Left forelimb (tissue), 1 donor: ENCODE data around the gene ATG3.
"Not testable (repeated sequence)": the region's sequence is repeated elsewhere in the genome, so short reads cannot be mapped to it uniquely, and the experiment has no call there.

Experiments used
- DNase-seq: peaks from one replicate; pipeline ENCODE4 v3.0.0-alpha.2; 2018; ENCODE audit warnings: low spot score

Gene ATG3

GRCh38 chr3:112561734-112562529 lies at the start of gene ATG3, which contains the start of gene SLC35A5:
Gene ATG3 (minus strand): TSS chr3:112561962. CDS start chr3:112561528, 434 bp downstream.
Gene SLC35A5 (plus strand): TSS chr3:112562045. CDS start chr3:112563404, 1,359 bp downstream.
- DNase-seq, result peak; percentile 99

- no peak for DNase-seq
Observed at GRCh38 chr3:112610121-112610520, 48.4 kb upstream of the ATG3 start.

- no peak for DNase-seq
Observed at GRCh38 chr3:112607863-112608262, 46.1 kb upstream of the ATG3 start.

GRCh38 chr3:112606098-112606497 lies 44.3 kb upstream of the ATG3 start:
- no peak for DNase-seq

GRCh38 chr3:112605285-112605684 lies 43.5 kb upstream of the ATG3 start:
- DNase-seq, result no peak

GRCh38 chr3:112604536-112604935 lies 42.8 kb upstream of the ATG3 start:
- DNase-seq, result no peak

GRCh38 chr3:112602217-112602838 lies 40.6 kb upstream of the ATG3 start:
- no peak for DNase-seq

GRCh38 chr3:112598731-112599130 lies 37.0 kb upstream of the ATG3 start:
- DNase-seq, result no peak

GRCh38 chr3:112597945-112598344 lies 36.2 kb upstream of the ATG3 start:
- no peak for DNase-seq

- no peak for DNase-seq
Observed at GRCh38 chr3:112594856-112595255, 33.1 kb upstream of the ATG3 start.

GRCh38 chr3:112593258-112593657 lies 31.5 kb upstream of the ATG3 start:
- no peak for DNase-seq

- DNase-seq, result no peak
Observed at GRCh38 chr3:112587336-112587735, 25.6 kb upstream of the ATG3 start.

- DNase-seq, result no peak
Observed at GRCh38 chr3:112585782-112586181, 24.0 kb upstream of the ATG3 start.

- no peak for DNase-seq
Observed at GRCh38 chr3:112583105-112583504, 21.3 kb upstream of the ATG3 start.

GRCh38 chr3:112582244-112582874 lies 20.6 kb upstream of the ATG3 start:
- no peak for DNase-seq

GRCh38 chr3:112579697-112580096 lies 17.9 kb upstream of the ATG3 start:
- no peak for DNase-seq

- no peak for DNase-seq
Observed at GRCh38 chr3:112579232-112579631, 17.5 kb upstream of the ATG3 start.

GRCh38 chr3:112572701-112573100 lies 10.9 kb upstream of the ATG3 start:
- DNase-seq, result no peak

- DNase-seq, result no peak
Observed at GRCh38 chr3:112569265-112569664, 7.5 kb upstream of the ATG3 start.

- DNase-seq, result no peak
Observed at GRCh38 chr3:112568642-112569041, 6.9 kb upstream of the ATG3 start.

- DNase-seq, result no peak
Observed at GRCh38 chr3:112564940-112565305, 3.2 kb upstream of the ATG3 start.

GRCh38 chr3:112564247-112564939 lies 2.6 kb upstream of the ATG3 start:
- DNase-seq, result not testable (repeated sequence)

GRCh38 chr3:112561484-112561733 lies 353 bp downstream of the ATG3 start:
- no peak for DNase-seq
